Rectal smooth muscle tissue (tissue), 1 donor: ENCODE data around the gene IP6K2.
"Not testable (repeated sequence)": the region's sequence is repeated elsewhere in the genome, so short reads cannot be mapped to it uniquely, and the experiment has no call there.

ENCODE experiments used
- H3K27ac ChIP-seq: one replicate; pipeline ENCODE4 v1.7.0; 2013; ENCODE audit warnings: low read depth, low read length, inconsistent platforms
- H3K27me3 ChIP-seq: one replicate; pipeline ENCODE4 v1.7.0; 2013; ENCODE audit warnings: low read length; ENCODE audit not compliant: control insufficient read depth, insufficient read depth
- H3K36me3 ChIP-seq: one replicate; pipeline ENCODE4 v1.7.0; 2013; ENCODE audit warnings: low read length; ENCODE audit not compliant: control insufficient read depth, insufficient read depth
- H3K4me1 ChIP-seq: one replicate; pipeline ENCODE4 v1.7.0; 2013; ENCODE audit warnings: low read length; ENCODE audit not compliant: control insufficient read depth, insufficient read depth
- H3K4me3 ChIP-seq: one replicate; pipeline ENCODE4 v1.7.0; 2013; ENCODE audit warnings: low read length
- H3K9ac ChIP-seq: one replicate; pipeline ENCODE4 v1.7.0; 2013; ENCODE audit warnings: low read length

The IP6K2 gene, protein sequence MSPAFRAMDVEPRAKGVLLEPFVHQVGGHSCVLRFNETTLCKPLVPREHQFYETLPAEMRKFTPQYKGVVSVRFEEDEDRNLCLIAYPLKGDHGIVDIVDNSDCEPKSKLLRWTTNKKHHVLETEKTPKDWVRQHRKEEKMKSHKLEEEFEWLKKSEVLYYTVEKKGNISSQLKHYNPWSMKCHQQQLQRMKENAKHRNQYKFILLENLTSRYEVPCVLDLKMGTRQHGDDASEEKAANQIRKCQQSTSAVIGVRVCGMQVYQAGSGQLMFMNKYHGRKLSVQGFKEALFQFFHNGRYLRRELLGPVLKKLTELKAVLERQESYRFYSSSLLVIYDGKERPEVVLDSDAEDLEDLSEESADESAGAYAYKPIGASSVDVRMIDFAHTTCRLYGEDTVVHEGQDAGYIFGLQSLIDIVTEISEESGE

DNA sequence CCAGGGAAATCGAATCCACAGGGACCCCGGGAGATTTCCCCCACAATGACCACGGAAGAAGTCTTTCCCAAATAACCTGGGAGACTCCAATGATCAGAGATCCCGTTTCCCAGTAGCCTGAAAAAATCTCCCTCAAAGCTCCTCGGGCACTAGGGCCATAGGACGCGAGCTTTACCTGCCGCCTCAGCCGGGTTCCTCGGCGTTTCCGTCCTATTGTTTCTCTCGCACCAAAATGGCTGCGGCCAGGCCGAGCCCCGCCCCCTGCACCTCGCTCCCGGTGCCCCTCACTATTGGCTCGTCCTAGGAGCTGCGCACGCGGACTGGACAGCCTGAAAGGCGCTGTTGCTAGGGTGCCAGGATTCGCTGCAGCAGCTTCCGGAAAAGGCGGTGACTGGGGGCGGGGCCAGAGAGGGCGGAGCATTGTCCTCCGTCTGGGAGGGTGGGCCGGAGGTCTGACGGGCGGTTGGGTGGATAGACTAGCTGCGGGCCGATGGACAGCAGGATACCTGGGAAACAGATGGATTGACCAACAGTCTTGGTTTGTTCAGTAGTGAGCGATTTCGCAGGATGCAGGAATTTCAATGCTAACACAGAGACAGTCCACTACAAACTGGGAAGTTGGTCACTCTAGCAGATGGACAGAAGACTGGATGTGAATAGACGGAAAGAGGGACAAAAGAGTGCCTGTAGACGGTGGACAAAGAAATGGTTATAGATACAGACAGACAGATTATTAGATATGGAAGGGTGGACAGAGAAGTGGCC is at the start of gene IP6K2:
Gene IP6K2 (minus strand): TSS at position 240 of the 765 bp plus-strand sequence. CDS start 21,930 bp downstream, outside the sequence.
- H3K9ac ChIP-seq: peak within 1 kb of the TSS; percentile 99

DNA sequence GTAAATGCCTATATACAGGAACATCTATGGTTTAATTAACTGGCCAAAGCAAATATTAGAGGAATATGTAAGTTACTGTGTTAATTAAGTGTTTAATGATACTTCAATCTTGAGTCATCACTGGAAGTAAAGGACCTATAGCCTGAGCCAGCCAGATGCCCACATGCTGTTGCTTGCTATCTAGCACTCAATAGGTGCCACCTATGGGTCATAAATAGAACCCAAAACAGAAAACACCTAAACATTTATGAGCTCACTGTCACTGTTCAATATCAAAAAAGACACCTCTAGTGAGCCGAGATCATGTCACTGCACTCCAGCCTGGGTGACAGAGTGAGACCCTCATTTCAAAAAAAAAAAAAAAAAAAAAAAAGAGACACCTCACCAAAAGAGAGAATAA is 48.4 kb upstream of the IP6K2 start:
- Histone ChIP-seq H3K36me3 (peaks cover 8% of the 10 kb centered on the region), H3K4me1 (no peaks in the 10 kb centered on the region)

More for the DNA sequence above, at the start of gene IP6K2:
- H3K4me3 ChIP-seq: peak within 1 kb of the TSS; percentile 70
- H3K27me3 ChIP-seq: no peaks in the 10 kb centered on the region
- no peaks in the 10 kb centered on the region for H3K36me3 ChIP-seq
- H3K27ac ChIP-seq: peak within 1 kb of the TSS; percentile 76
- peaks cover 13% of the 10 kb centered on the region for H3K4me1 ChIP-seq

DNA sequence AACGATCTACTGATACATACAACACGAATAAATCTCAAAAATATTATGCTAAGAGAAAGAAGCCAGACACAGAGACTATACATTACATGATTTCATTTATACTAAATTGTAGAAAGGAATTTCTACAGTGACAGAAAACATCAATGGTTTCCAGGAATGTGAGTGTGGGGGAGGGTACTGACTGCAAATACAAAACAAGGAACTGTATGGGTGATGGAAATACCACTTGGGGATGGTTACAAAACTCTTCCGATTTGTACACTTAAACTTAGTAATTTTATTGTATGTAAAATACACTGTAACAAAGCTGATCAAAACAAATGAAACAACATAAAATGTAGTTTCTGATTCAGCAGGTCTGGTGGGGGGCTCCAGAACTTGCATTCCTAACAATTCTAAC is 45.8 kb upstream of the IP6K2 start:
- H3K27ac ChIP-seq: no peak overlapping the region
- no peaks in the 10 kb centered on the region for H3K4me1 ChIP-seq
- H3K36me3 ChIP-seq: peaks cover 6% of the 10 kb centered on the region
- H3K9ac ChIP-seq: no peak overlapping the region
- H3K27me3 ChIP-seq: no peaks in the 10 kb centered on the region
- H3K4me3 ChIP-seq: no peak overlapping the region

More for the DNA sequence above, 48.4 kb upstream of the IP6K2 start:
- H3K27me3 ChIP-seq: no peaks in the 10 kb centered on the region
- no peak overlapping the region for H3K4me3 ChIP-seq
- no peak overlapping the region for H3K27ac ChIP-seq
- H3K9ac ChIP-seq: no peak overlapping the region

DNA sequence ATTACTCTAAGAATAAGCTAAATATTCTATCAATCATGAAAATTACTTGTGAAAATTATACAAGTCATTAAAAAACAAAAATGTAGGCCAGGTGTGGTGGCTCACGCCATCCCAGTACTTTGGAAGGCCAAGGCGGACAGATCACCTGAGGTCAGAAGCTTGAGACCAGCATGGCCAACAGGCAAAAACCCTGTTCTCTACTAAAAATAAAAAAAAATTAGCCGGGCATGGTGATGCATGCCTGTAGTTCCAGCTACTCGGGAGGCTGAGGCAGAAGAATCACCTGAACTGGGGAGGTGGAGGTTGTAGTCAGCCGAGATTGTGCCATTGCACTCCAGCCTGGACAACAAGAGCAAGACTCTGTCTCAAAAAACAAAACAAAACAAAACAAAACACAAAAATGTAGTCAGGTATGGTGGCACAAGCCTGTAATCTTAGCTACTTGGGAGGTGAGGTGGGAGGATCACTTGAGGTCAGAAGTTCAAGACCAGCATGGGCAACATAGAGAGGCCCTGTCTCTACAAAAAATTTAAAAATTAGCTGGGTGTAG is 43.0 kb upstream of the IP6K2 start:
- not testable (repeated sequence) for H3K27ac ChIP-seq, H3K4me1 ChIP-seq, H3K4me3 ChIP-seq, H3K36me3 ChIP-seq, H3K9ac ChIP-seq, H3K27me3 ChIP-seq

DNA sequence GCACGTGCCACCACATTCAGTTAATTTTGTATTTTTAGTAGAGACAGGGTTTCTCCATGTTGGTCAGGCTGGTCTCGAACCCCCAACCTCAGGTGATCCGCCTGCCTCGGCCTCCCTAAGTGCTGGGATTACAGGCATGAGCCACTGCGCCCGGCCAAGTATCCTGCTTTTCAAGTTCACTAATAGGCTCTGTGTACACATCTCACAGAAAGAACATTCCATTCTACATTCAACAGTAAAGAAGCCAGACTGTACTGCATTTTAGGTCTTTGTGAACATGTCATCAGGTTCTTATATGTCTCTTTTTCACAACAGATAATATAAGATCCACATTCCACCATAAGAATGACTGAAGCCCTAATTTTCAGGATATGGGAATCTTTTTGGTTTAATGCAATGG is 42.5 kb upstream of the IP6K2 start:
- not testable (repeated sequence) for H3K27ac ChIP-seq, H3K9ac ChIP-seq, H3K27me3 ChIP-seq, H3K4me1 ChIP-seq, H3K36me3 ChIP-seq, H3K4me3 ChIP-seq

DNA sequence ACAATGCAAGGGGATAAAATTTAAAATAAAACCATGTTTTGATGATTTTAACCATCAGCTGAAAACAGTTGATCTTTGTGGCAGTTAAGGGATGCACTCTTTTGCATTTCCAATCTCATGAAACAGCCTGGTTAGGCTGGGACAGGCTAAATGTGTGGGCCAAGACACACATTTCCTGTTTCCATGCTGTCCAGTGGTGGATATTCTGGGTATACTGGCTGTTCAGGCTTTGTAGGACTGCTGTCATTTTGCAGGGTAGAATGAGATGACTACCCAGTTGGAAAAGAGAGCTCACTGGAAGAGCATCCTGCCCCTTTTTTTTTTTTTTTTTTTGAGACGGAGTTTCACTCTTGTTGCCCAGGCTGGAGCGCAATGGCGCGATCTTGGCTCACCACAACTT is 42.0 kb upstream of the IP6K2 start:
- no peak overlapping the region for H3K27ac ChIP-seq
- H3K27me3 ChIP-seq: no peaks in the 10 kb centered on the region
- peaks cover 2% of the 10 kb centered on the region for H3K36me3 ChIP-seq
- no peaks in the 10 kb centered on the region for H3K4me1 ChIP-seq
- no peak overlapping the region for H3K9ac ChIP-seq
- H3K4me3 ChIP-seq: no peak overlapping the region

DNA sequence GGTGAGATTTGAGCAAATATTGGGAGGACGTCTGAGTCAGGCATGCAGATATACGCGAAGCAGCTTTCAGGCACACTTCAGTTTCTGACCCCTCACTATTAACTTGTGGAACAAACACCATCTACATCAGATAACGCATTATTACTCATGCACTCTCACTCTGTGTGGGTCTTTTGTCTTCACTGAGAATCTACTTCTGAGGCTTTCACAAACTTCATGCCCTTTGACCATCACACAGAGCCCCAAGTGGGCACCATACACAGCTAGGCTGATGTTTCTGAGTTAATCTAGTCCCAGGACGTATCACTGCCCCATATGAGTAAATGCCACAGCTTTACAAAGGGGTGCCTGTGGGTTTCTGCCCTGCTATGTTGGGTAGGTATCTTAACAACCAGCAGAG is 39.6 kb upstream of the IP6K2 start:
- no peaks in the 10 kb centered on the region for H3K27me3 ChIP-seq
- H3K27ac ChIP-seq: no peak overlapping the region
- H3K36me3 ChIP-seq: peaks cover 2% of the 10 kb centered on the region
- no peak overlapping the region for H3K4me3 ChIP-seq
- no peak overlapping the region for H3K9ac ChIP-seq
- no peaks in the 10 kb centered on the region for H3K4me1 ChIP-seq

DNA sequence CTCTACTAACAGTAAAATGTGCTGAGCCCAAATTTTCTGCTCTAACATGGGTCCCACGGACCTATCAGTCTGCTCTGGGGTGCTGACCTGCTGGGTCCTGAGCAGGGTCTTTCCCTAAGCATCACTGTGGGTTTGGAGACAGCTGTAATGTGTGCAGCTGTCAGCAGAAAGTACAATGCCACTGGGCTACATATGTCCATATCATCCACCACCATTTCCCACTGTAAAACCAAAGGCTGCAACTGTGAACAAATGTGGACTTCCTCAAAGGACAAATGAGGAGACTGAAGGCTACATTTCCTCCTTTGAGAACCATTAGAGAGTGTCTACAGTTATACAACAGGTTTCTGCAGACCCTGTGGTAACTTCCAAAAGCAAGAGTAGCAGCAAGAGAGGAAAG is 33.8 kb upstream of the IP6K2 start:
- Histone ChIP-seq H3K27ac (no peak overlapping the region), H3K9ac (no peak overlapping the region), H3K36me3 (peaks cover 8% of the 10 kb centered on the region), H3K27me3 (no peaks in the 10 kb centered on the region), H3K4me3 (no peak overlapping the region), H3K4me1 (peaks cover 3% of the 10 kb centered on the region)

DNA sequence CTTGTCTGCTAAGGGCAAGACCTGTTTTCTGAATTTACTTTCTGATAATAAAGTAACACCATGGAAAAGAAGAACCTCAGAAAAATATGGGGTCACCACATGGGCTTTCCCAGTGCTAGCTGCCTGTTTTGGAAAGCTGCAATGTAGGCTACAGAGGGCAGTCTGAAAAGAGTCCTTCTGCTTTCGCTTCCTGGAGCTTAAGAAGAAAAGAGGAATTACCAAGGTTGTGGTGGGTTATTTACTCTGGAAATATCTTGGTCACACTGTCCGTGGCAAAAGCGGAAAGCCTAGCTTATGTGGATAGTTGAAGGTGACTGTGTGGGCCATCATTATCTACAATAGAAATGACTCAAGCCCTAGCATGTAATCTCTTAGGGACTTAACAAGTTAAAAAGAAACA is 31.7 kb upstream of the IP6K2 start:
- Histone ChIP-seq H3K4me3 (no peak overlapping the region), H3K27ac (no peak overlapping the region), H3K36me3 (peaks cover 8% of the 10 kb centered on the region)

DNA sequence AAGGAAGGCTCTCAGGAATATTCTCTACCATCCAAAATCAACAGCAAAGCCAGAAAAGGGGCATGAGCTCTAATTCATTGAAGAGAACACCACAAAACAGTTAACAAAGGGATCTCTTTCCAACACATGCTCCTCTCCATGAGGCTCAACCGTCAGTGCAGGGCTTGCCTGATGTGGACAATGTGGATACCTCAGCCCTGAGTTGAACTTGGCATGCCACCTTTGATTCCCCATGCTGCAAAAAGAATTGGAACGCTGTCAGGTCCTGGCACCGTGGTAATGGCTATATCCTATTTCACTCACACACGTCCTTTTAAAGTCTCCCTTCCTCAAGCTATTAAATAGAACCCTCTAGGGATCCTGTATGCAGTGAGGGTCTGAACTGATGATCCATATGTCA is 30.7 kb upstream of the IP6K2 start:
- H3K36me3 ChIP-seq: peaks cover 8% of the 10 kb centered on the region

More for the DNA sequence above, 31.7 kb upstream of the IP6K2 start:
- no peaks in the 10 kb centered on the region for H3K27me3 ChIP-seq
- peaks cover 3% of the 10 kb centered on the region for H3K4me1 ChIP-seq
- no peak overlapping the region for H3K9ac ChIP-seq

DNA sequence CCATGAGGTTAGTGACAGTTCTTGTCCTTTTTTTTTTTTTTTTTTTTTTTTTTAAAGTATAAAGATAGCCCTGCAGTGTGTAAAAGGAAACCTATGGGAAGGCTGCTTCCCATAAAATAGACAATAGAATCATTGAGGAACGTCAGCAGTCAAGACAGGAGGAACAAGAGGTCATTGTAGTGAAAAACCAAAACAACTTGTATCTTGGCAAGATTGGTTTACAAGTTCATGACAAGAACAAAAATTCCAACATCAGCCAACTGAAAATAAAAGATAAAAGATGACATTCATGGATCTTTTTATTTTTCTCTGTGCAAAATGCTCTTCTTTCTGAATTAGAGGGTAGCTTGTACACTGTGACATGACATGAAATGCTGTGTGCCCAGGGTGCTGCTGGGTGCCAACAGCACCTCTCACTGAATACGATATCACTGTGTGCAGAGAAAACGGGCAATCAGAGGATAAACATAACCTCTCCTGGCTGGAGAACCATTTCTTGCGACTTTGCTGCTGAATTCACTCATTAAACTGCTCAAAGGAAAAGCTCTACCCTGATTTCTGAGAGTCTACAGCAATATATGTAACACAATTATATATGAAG is 30.1 kb upstream of the IP6K2 start:
- peaks cover 3% of the 10 kb centered on the region for H3K4me1 ChIP-seq
- no peak overlapping the region for H3K4me3 ChIP-seq
- no peaks in the 10 kb centered on the region for H3K27me3 ChIP-seq
- H3K9ac ChIP-seq: no peak overlapping the region
- peaks cover 8% of the 10 kb centered on the region for H3K36me3 ChIP-seq
- H3K27ac ChIP-seq: no peak overlapping the region

More for the DNA sequence above, 30.7 kb upstream of the IP6K2 start:
- H3K9ac ChIP-seq: no peak overlapping the region
- no peaks in the 10 kb centered on the region for H3K27me3 ChIP-seq
- no peak overlapping the region for H3K27ac ChIP-seq
- peaks cover 3% of the 10 kb centered on the region for H3K4me1 ChIP-seq
- no peak overlapping the region for H3K4me3 ChIP-seq

DNA sequence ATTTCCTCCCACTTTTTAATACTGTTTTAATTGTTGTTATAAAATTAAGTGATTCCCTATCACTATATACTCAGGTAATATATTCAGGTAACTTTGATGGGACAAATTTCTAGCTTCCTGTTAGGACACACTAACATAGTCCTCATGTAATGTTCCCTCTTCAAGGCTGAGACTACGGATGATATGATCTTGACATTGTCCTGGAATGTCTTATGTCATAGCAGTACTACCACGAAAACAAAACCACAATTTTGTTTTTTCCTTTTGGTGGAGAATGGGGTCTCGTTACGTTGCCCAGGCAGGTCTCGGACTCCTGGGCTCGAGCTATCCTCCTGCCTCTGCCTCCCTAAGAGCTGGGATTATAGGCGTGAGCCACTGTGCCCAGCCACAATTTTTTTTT is 26.8 kb upstream of the IP6K2 start:
- Histone ChIP-seq H3K27me3 (no peaks in the 10 kb centered on the region), H3K9ac (no peak overlapping the region), H3K36me3 (no peaks in the 10 kb centered on the region), H3K27ac (no peak overlapping the region), H3K4me3 (no peak overlapping the region), H3K4me1 (peaks cover 11% of the 10 kb centered on the region)
